ENCODE results near the gene GPSM1.

GRCh38 chr9:136396219-136396515 lies 68.8 kb downstream of the GPSM1 start:
- TF ChIP-seq CTCF (IDR thresholded peaks at IDR 0.05; ENCODE audit: insufficient read depth, low read depth, low read length) (no peak), EZH2 (IDR thresholded peaks at IDR 0.05; ENCODE audit: insufficient read depth, low read length) (no peak)
